OCI-LY1 (cell line): ENCODE data around the gene SCLT1.

ENCODE experiments used
- H2AFZ ChIP-seq: fragments of 200-600 bp; sonication (generic), shearing (Covaris generic); 2 replicates; pipeline ENCODE4 v1.6.0; 2014; ENCODE audit warnings: antibody characterized with exemption, mild to moderate bottlenecking, low read length
- H3F3A ChIP-seq: fragments of 200-600 bp; sonication (generic), shearing (Covaris generic); 2 replicates; pipeline ENCODE4 v1.6.0; 2014; ENCODE audit warnings: mild to moderate bottlenecking, antibody characterized with exemption, low read length, moderate library complexity; ENCODE audit not compliant: insufficient read depth
- H3K27ac ChIP-seq: fragments of 200-600 bp; sonication (generic); 2 replicates; pipeline ENCODE4 v1.5.1; 2014; ENCODE audit warnings: low read length, mixed run types, mild to moderate bottlenecking, low read depth; ENCODE audit not compliant: poor library complexity, severe bottlenecking
- H3K27me3 ChIP-seq: fragments of 200-600 bp; sonication (generic); 2 replicates; pipeline ENCODE4 v1.6.0; 2014; ENCODE audit warnings: antibody characterized with exemption, mild to moderate bottlenecking, low read length, moderate library complexity; ENCODE audit not compliant: insufficient read depth
- H3K36me3 ChIP-seq: fragments of 200-600 bp; sonication (generic); 2 replicates; pipeline ENCODE4 v1.6.1; 2014; ENCODE audit warnings: mild to moderate bottlenecking, antibody characterized with exemption, low read length, moderate library complexity, mixed read lengths; ENCODE audit not compliant: insufficient read depth
- H3K4me1 ChIP-seq: fragments of 200-600 bp; sonication (generic); 2 replicates; pipeline ENCODE4 v1.5.1; 2014; ENCODE audit warnings: mild to moderate bottlenecking, low read length, moderate library complexity; ENCODE audit not compliant: insufficient read depth, severe bottlenecking
- H3K4me2 ChIP-seq: fragments of 200-600 bp; sonication (generic), shearing (Covaris generic); 2 replicates; pipeline ENCODE4 v1.6.1; 2014; ENCODE audit warnings: low read length
- H3K4me3 ChIP-seq: fragments of 200-600 bp; sonication (generic); 2 replicates; pipeline ENCODE4 v1.5.1; 2014; ENCODE audit warnings: low read length, low read depth, mild to moderate bottlenecking, mixed read lengths; ENCODE audit not compliant: poor library complexity, severe bottlenecking
- H3K79me2 ChIP-seq: fragments of 200-600 bp; shearing (Covaris generic); 2 replicates; pipeline ENCODE4 v1.6.1; 2016; ENCODE audit warnings: mixed run types, low read length, mixed read lengths; ENCODE audit not compliant: insufficient read depth
- H3K9ac ChIP-seq: fragments of 200-600 bp; sonication (generic), shearing (Covaris generic); 2 replicates; pipeline ENCODE4 v1.6.1; 2014; ENCODE audit warnings: mild to moderate bottlenecking, low read length, mixed read lengths
- H3K9me2 ChIP-seq: fragments of 200-600 bp; sonication (generic), shearing (Covaris generic); 2 replicates; pipeline ENCODE4 v1.6.1; 2014; ENCODE audit warnings: low read depth, mild to moderate bottlenecking, low read length, mixed read lengths
- H3K9me3 ChIP-seq: fragments of 200-600 bp; shearing (Covaris generic); 2 replicates; pipeline ENCODE4 v1.6.1; 2014; ENCODE audit warnings: low read length, mixed read lengths
- H4K20me1 ChIP-seq: fragments of 200-600 bp; sonication (generic), shearing (Covaris generic); 2 replicates; pipeline ENCODE4 v1.6.0; 2016; ENCODE audit warnings: mild to moderate bottlenecking, low read length; ENCODE audit not compliant: insufficient read depth
- EZH2 ChIP-seq: fragments of 200-600 bp; sonication (generic), shearing (Covaris generic); IDR thresholded peaks from 2 replicates; pipeline ENCODE4 v1.8.0; 2017; ENCODE audit warnings: borderline replicate concordance, mixed run types, mild to moderate bottlenecking, antibody characterized with exemption, low read length, moderate library complexity, mixed read lengths
- TF ChIP-seq, protein P1 (sequence below): fragments of 200-600 bp; sonication (generic), shearing (Covaris generic); IDR thresholded peaks from 2 replicates; pipeline ENCODE4 v1.5.1; 2017; ENCODE audit warnings: mild to moderate bottlenecking, antibody characterized with exemption, low read length, moderate library complexity, mixed read lengths

Gene SCLT1

DNA sequence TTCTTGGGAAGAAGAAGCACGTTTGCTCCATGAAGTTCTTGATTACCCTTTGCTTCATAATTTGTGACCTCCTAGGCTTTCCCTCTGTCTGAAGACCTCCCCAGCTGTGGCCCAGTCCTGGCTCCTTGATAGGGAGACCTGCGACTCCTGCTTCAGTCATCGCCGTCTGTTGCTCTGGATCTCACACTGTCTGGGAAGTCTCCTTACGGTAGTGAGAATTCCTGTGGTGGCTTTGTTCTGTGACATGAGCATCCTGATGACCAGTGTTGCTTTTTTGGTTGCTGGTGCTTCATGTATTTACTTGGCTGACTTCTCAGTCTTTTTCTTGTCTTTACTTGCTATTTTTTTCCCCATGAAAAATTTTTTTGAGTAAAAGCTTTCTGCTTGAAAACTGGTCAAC lies 239.6 kb downstream of the SCLT1 start:
- H3K36me3 ChIP-seq: peaks cover 98% of the 10 kb centered on the region
- H3F3A ChIP-seq: no peaks in the 10 kb centered on the region
- no peak overlapping the region for H3K27ac ChIP-seq
- no peak overlapping the region for H3K4me3 ChIP-seq
- H3K9ac ChIP-seq: no peak overlapping the region
- H4K20me1 ChIP-seq: no peaks in the 10 kb centered on the region
- no peaks in the 10 kb centered on the region for H3K27me3 ChIP-seq
- no peak overlapping the region for H2AFZ ChIP-seq
- H3K4me2 ChIP-seq: no peak overlapping the region
- no peaks in the 10 kb centered on the region; the same call in 1 of the 2 replicates for H3K79me2 ChIP-seq
- no peak for TF ChIP-seq EZH2
- TF ChIP-seq, protein P1, sequence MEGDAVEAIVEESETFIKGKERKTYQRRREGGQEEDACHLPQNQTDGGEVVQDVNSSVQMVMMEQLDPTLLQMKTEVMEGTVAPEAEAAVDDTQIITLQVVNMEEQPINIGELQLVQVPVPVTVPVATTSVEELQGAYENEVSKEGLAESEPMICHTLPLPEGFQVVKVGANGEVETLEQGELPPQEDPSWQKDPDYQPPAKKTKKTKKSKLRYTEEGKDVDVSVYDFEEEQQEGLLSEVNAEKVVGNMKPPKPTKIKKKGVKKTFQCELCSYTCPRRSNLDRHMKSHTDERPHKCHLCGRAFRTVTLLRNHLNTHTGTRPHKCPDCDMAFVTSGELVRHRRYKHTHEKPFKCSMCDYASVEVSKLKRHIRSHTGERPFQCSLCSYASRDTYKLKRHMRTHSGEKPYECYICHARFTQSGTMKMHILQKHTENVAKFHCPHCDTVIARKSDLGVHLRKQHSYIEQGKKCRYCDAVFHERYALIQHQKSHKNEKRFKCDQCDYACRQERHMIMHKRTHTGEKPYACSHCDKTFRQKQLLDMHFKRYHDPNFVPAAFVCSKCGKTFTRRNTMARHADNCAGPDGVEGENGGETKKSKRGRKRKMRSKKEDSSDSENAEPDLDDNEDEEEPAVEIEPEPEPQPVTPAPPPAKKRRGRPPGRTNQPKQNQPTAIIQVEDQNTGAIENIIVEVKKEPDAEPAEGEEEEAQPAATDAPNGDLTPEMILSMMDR: no peak
- H3K9me2 ChIP-seq: no peaks in the 10 kb centered on the region
- no peaks in the 10 kb centered on the region for H3K9me3 ChIP-seq
- no peaks in the 10 kb centered on the region for H3K4me1 ChIP-seq

- no peaks in the 10 kb centered on the region for H4K20me1 ChIP-seq
- no peaks in the 10 kb centered on the region for H3K27me3 ChIP-seq
- H3K9me3 ChIP-seq: no peaks in the 10 kb centered on the region
- H3K4me3 ChIP-seq: no peak overlapping the region
- H3K4me1 ChIP-seq: no peaks in the 10 kb centered on the region
- no peak overlapping the region for H3K27ac ChIP-seq
- H2AFZ ChIP-seq: no peak overlapping the region
- no peaks in the 10 kb centered on the region; the same call in 1 of the 2 replicates for H3K79me2 ChIP-seq
- TF ChIP-seq, protein P1: no peak
- no peak for TF ChIP-seq EZH2
- H3K4me2 ChIP-seq: no peak overlapping the region
- peaks cover 99% of the 10 kb centered on the region for H3K36me3 ChIP-seq
- H3K9ac ChIP-seq: no peak overlapping the region
- no peaks in the 10 kb centered on the region for H3K9me2 ChIP-seq
- H3F3A ChIP-seq: no peaks in the 10 kb centered on the region
Measured at GRCh38 chr4:128850252-128850651, 243.1 kb downstream of the SCLT1 start.

- Histone ChIP-seq H3K9me2 (no peaks in the 10 kb centered on the region), H3F3A (no peaks in the 10 kb centered on the region), H3K4me3 (no peak overlapping the region), H3K36me3 (peaks cover 99% of the 10 kb centered on the region), H3K79me2 (no peaks in the 10 kb centered on the region; the same call in 1 of the 2 replicates), H4K20me1 (no peaks in the 10 kb centered on the region), H3K9ac (no peak overlapping the region), H3K27ac (no peak overlapping the region), H3K4me2 (no peak overlapping the region), H3K9me3 (no peaks in the 10 kb centered on the region), H2AFZ (no peak overlapping the region), H3K4me1 (no peaks in the 10 kb centered on the region), H3K27me3 (no peaks in the 10 kb centered on the region)
- TF ChIP-seq, protein P1: no peak
- no peak for TF ChIP-seq EZH2
Measured at GRCh38 chr4:128848461-128848860, 244.9 kb downstream of the SCLT1 start.
